ENCODE measurements around the gene TMEM266. TPM values are rescaled to one million over a fixed set of nuclear protein-coding genes. Genes with fewer than 3 reads are reported as not detected.

The TMEM266 gene
- total and polyA plus RNA-seq, 8 donors: 0.35 to 2.8 (median 1.3) TPM; not detected in 4

DNA sequence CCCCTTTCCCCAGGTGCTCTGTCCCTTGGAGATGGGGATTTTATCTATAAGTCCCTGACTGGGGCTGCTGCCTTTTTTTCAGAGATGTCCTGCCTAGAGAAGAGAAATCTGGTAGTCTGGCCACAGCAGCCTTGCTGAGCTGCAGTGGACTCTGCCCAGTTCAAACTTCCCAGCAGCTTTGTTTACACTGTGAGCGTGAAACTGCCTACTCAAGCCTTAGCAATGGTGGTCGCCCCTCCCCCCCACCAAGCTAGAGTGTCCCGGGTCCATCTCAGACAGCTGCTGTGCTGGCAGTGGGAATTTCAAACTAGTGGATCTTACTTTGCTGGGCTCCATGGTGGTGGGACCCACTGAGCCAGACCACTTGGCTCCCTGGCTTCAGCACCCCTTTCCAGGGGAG lies 38.9 kb downstream of the TMEM266 start:
- intact Hi-C loops (cut with DNase I; ENCODE audit: low total_unique reads): no loop called here
- H3K4me1 ChIP-seq: no peaks in the 10 kb centered on the region
- no peaks in the 10 kb centered on the region for H3K36me3 ChIP-seq
- H3K27ac ChIP-seq: no peak overlapping the region
- TF ChIP-seq POLR2AphosphoS5 (IDR thresholded peaks at IDR 0.05): no peak
- TF ChIP-seq, protein P1, sequence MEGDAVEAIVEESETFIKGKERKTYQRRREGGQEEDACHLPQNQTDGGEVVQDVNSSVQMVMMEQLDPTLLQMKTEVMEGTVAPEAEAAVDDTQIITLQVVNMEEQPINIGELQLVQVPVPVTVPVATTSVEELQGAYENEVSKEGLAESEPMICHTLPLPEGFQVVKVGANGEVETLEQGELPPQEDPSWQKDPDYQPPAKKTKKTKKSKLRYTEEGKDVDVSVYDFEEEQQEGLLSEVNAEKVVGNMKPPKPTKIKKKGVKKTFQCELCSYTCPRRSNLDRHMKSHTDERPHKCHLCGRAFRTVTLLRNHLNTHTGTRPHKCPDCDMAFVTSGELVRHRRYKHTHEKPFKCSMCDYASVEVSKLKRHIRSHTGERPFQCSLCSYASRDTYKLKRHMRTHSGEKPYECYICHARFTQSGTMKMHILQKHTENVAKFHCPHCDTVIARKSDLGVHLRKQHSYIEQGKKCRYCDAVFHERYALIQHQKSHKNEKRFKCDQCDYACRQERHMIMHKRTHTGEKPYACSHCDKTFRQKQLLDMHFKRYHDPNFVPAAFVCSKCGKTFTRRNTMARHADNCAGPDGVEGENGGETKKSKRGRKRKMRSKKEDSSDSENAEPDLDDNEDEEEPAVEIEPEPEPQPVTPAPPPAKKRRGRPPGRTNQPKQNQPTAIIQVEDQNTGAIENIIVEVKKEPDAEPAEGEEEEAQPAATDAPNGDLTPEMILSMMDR (IDR thresholded peaks at IDR 0.05): no peak
- TF ChIP-seq POLR2A (IDR thresholded peaks at IDR 0.05): no peak
- TF ChIP-seq EP300 (IDR thresholded peaks at IDR 0.05): no peak
- no peak overlapping the region for H3K4me3 ChIP-seq
- 11 to 41% (median 17%) methylated on average over 3 of the region's 3 CpGs for WGBS, 5 donors
- H3K27me3 ChIP-seq: peaks cover 0 to 33% (median 7%) of the 10 kb centered on the region in 3 donors
- peak in 1 of 2 donors; percentile 32 for DNase-seq
- H3K9me3 ChIP-seq: no peaks in the 10 kb centered on the region

DNA sequence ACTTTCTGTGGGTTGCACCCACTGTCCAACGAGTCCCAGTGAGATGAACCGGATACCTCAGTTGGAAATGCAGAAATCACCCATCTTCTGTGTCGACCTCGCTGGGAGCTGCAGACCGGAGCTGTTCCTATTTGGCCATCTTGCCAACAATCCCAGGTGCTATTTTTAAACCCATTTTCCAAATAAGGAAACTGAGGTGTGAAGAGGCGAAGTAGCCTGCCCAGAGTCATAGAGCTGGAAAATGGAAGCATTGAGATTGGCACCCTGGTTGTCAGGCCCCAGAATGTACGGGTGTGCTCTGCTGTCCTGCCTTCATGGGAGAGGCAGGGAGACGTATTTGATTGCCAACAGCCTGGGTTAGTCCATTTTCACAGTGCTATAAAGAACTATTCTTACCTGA lies 39.6 kb downstream of the TMEM266 start:
- WGBS, 5 donors: 87 to 94% (median 87%) methylated on average over 7 to 8 of the region's 8 CpGs
- Histone ChIP-seq H3K4me1 (no peaks in the 10 kb centered on the region), H3K4me3 (no peak overlapping the region), H3K27me3 (peaks cover 0 to 33% (median 7%) of the 10 kb centered on the region in 3 donors), H3K36me3 (no peaks in the 10 kb centered on the region), H3K27ac (no peak overlapping the region), H3K9me3 (no peaks in the 10 kb centered on the region)
- intact Hi-C loops (cut with DNase I; ENCODE audit: low total_unique reads): no loop called here
- no peak for DNase-seq
- no peak for TF ChIP-seq POLR2AphosphoS5 (IDR thresholded peaks at IDR 0.05)

DNA sequence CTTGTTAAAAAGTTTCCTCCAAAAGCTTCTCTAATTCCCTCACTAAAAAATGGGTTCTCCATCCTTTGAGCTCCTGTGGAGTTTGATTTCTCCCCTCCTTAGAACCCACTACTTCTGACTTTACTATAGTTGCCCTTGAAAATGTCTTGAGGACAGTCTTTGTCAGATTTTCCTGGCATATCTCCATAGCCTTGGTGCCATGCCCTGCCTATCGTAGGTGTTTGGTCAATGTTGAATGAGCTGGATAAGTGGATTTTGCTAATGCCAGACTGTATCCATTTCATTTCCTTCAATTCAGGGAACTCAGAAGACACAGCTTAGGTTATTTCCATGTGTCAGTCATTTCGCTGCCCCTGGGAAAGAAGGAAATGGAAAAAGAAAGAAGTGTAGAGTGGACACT lies 40.6 kb downstream of the TMEM266 start:
- Histone ChIP-seq H3K4me1 (no peaks in the 10 kb centered on the region), H3K27ac (no peak overlapping the region), H3K36me3 (no peaks in the 10 kb centered on the region), H3K27me3 (peaks cover 0 to 33% (median 7%) of the 10 kb centered on the region in 3 donors), H3K4me3 (no peak overlapping the region), H3K9me3 (no peaks in the 10 kb centered on the region)
- 54 to 74% (median 65%) methylated on average over 2 of the region's 2 CpGs for WGBS, 5 donors
- intact Hi-C loops (cut with DNase I; ENCODE audit: low total_unique reads): no loop called here
- no peak for DNase-seq
- TF ChIP-seq EP300 (IDR thresholded peaks at IDR 0.05) (no peak), POLR2AphosphoS5 (IDR thresholded peaks at IDR 0.05) (no peak), POLR2A (IDR thresholded peaks at IDR 0.05) (no peak)
- TF ChIP-seq, protein P1 (IDR thresholded peaks at IDR 0.05): no peak

DNA sequence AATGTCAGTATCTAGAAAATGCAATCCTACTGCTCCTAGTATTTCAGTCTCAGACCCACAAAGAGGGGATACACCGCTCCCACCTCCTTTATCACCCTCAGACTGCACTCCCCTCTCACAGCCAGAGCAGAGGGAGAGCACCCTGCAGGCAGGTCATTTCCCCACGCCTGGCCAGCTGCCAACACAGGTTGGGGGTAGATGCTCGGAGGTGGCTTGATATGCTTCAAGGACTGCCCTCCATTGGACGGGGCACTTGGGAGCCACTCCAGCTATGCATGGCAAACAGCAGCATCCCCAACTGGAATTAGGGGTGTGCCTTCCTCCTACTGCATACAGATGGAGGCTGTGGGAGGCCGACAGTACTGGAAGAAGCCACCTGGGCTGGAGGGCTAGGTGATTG lies 41.9 kb downstream of the TMEM266 start:
- TF ChIP-seq, protein P1 (IDR thresholded peaks at IDR 0.05): no peak
- TF ChIP-seq EP300 (IDR thresholded peaks at IDR 0.05) (no peak), POLR2A (IDR thresholded peaks at IDR 0.05) (no peak), POLR2AphosphoS5 (IDR thresholded peaks at IDR 0.05) (no peak)
- Histone ChIP-seq H3K4me1 (no peaks in the 10 kb centered on the region), H3K27ac (no peak overlapping the region), H3K4me3 (no peak overlapping the region), H3K27me3 (peaks cover 0 to 33% (median 7%) of the 10 kb centered on the region in 3 donors), H3K36me3 (no peaks in the 10 kb centered on the region), H3K9me3 (no peaks in the 10 kb centered on the region)
- 82 to 93% (median 88%) methylated on average over 3 to 5 of the region's 5 CpGs for WGBS, 5 donors
- DNase-seq: no peak
- intact Hi-C loops (cut with DNase I; ENCODE audit: low total_unique reads): no loop called here

DNA sequence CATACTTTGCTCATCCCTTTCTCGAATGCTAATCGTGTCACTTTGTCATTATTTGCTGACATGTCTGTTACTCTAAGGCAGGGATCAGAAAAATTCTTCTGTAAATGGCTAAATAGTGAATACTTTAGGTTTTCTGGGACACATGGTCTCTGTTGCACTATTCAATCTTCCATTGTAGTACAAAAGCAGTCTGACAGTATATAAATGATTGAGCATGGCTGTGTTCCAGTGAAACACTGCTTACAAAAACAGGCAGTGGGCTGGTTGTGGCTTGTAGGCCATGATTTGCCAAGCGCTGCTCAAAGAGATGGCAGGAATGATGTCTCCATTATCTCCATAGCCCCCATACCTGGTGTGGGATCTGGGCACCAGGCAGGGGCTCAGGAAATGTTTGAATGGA lies 45.6 kb downstream of the TMEM266 start:
- no peaks in the 10 kb centered on the region for H3K36me3 ChIP-seq
- no peak overlapping the region for H3K27ac ChIP-seq
- no peak overlapping the region for H3K4me3 ChIP-seq
- no peaks in the 10 kb centered on the region for H3K4me1 ChIP-seq
- DNase-seq: no peak
- intact Hi-C loops (cut with DNase I; ENCODE audit: low total_unique reads): no loop called here
- 68 to 90% (median 85%) methylated on average over 3 of the region's 3 CpGs for WGBS, 5 donors
- no peak for TF ChIP-seq EP300 (IDR thresholded peaks at IDR 0.05)
- TF ChIP-seq POLR2A (IDR thresholded peaks at IDR 0.05): no peak
- no peak for TF ChIP-seq POLR2AphosphoS5 (IDR thresholded peaks at IDR 0.05)
- H3K9me3 ChIP-seq: no peaks in the 10 kb centered on the region
- H3K27me3 ChIP-seq: peaks cover 0 to 15% (median 0%) of the 10 kb centered on the region in 3 donors

All from stomach (tissue), 9 donors.